ENCODE data around the gene FBXL17. TPM values are rescaled to one million over a fixed set of nuclear protein-coding genes. Genes with fewer than 3 reads are reported as not detected.

Gene FBXL17
- total RNA-seq, 2 experiments from 2014 or later: 9.6 to 9.8 TPM

- Mint-ChIP-seq H3K4me1 (peaks cover 32% of the 10 kb centered on the region), H3K4me3 (no peak overlapping the region), H3K36me3 (ENCODE audit: low read depth) (peaks cover 2% of the 10 kb centered on the region), H3K27ac (no peak overlapping the region), H3K27me3 (no peaks in the 10 kb centered on the region), H3K9me3 (no peaks in the 10 kb centered on the region)
- ChIA-PET CTCF (no interaction called here), POLR2A (no interaction called here)
- no peak for DNase-seq
Observed at GRCh38 chr5:107884871-107885270, 497.0 kb downstream of the FBXL17 start.

- Mint-ChIP-seq H3K4me3 (no peak overlapping the region), H3K36me3 (ENCODE audit: low read depth) (no peaks in the 10 kb centered on the region), H3K9me3 (peaks cover 4% of the 10 kb centered on the region), H3K4me1 (peaks cover 4% of the 10 kb centered on the region), H3K27ac (no peak overlapping the region), H3K27me3 (no peaks in the 10 kb centered on the region)
- ChIA-PET POLR2A (no interaction called here), CTCF (no interaction called here)
- DNase-seq: no peak
Observed at GRCh38 chr5:107878661-107879060, 503.2 kb downstream of the FBXL17 start.

GRCh38 chr5:107876906-107877305, 505.0 kb downstream of the FBXL17 start:
- peaks cover 4% of the 10 kb centered on the region for H3K4me1 Mint-ChIP-seq
- H3K27ac Mint-ChIP-seq: no peak overlapping the region
- no peaks in the 10 kb centered on the region for H3K27me3 Mint-ChIP-seq

GRCh38 chr5:107876261-107876660, 505.6 kb downstream of the FBXL17 start:
- no peak for DNase-seq
- H3K4me3 Mint-ChIP-seq: no peak overlapping the region
- CTCF ChIA-PET: no interaction called here
- POLR2A ChIA-PET: no interaction called here
- peaks cover 4% of the 10 kb centered on the region for H3K4me1 Mint-ChIP-seq
- no peak overlapping the region for H3K27ac Mint-ChIP-seq
- no peaks in the 10 kb centered on the region for H3K36me3 Mint-ChIP-seq (ENCODE audit: low read depth)
- peaks cover 4% of the 10 kb centered on the region for H3K9me3 Mint-ChIP-seq
- no peaks in the 10 kb centered on the region for H3K27me3 Mint-ChIP-seq

More at GRCh38 chr5:107876906-107877305, 505.0 kb downstream of the FBXL17 start:
- Mint-ChIP-seq H3K4me3 (no peak overlapping the region), H3K36me3 (ENCODE audit: low read depth) (no peaks in the 10 kb centered on the region), H3K9me3 (peaks cover 4% of the 10 kb centered on the region)
- ChIA-PET POLR2A (no interaction called here), CTCF (no interaction called here)
- DNase-seq: no peak

GRCh38 chr5:107875833-107876232, 506.1 kb downstream of the FBXL17 start:
- ChIA-PET POLR2A (no interaction called here), CTCF (interaction anchor here (0.6 kb wide), 1 partner anchor 123 kb away, joined by 3 read pairs; no protein-coding TSS in a partner anchor)
- Mint-ChIP-seq H3K4me3 (no peak overlapping the region), H3K36me3 (ENCODE audit: low read depth) (no peaks in the 10 kb centered on the region), H3K4me1 (peaks cover 4% of the 10 kb centered on the region), H3K27ac (no peak overlapping the region), H3K27me3 (no peaks in the 10 kb centered on the region), H3K9me3 (peaks cover 4% of the 10 kb centered on the region)
- no peak for DNase-seq

- Mint-ChIP-seq H3K27me3 (no peaks in the 10 kb centered on the region), H3K4me3 (no peak overlapping the region), H3K9me3 (peaks cover 4% of the 10 kb centered on the region), H3K36me3 (ENCODE audit: low read depth) (no peaks in the 10 kb centered on the region), H3K4me1 (peaks cover 4% of the 10 kb centered on the region), H3K27ac (no peak overlapping the region)
- ChIA-PET POLR2A (no interaction called here), CTCF (no interaction called here)
- DNase-seq: no peak
Observed at GRCh38 chr5:107874795-107875194, 507.1 kb downstream of the FBXL17 start.

GRCh38 chr5:107873877-107874276, 508.0 kb downstream of the FBXL17 start:
- Mint-ChIP-seq H3K9me3 (no peaks in the 10 kb centered on the region), H3K4me3 (no peak overlapping the region), H3K27me3 (no peaks in the 10 kb centered on the region), H3K27ac (no peak overlapping the region), H3K36me3 (ENCODE audit: low read depth) (no peaks in the 10 kb centered on the region), H3K4me1 (peaks cover 4% of the 10 kb centered on the region)
- ChIA-PET POLR2A (interaction anchor here (0.7 kb wide), 1 partner anchor 444 kb away, joined by 12 read pairs; no protein-coding TSS in a partner anchor), CTCF (interaction anchor here (0.6 kb wide), 1 partner anchor 307 kb away, joined by 3 read pairs; no protein-coding TSS in a partner anchor)
- no peak for DNase-seq

GRCh38 chr5:107871023-107871422, 510.9 kb downstream of the FBXL17 start:
- Mint-ChIP-seq H3K4me1 (peaks cover 4% of the 10 kb centered on the region), H3K27ac (no peak overlapping the region), H3K4me3 (no peak overlapping the region), H3K36me3 (ENCODE audit: low read depth) (no peaks in the 10 kb centered on the region), H3K9me3 (no peaks in the 10 kb centered on the region), H3K27me3 (no peaks in the 10 kb centered on the region)
- no peak for DNase-seq
- ChIA-PET CTCF (no interaction called here), POLR2A (no interaction called here)

GRCh38 chr5:107869438-107870115, 512.3 kb downstream of the FBXL17 start:
- no peak overlapping the region for H3K4me3 Mint-ChIP-seq
- no peaks in the 10 kb centered on the region for H3K27me3 Mint-ChIP-seq
- ChIA-PET CTCF (no interaction called here), POLR2A (no interaction called here)
- H3K4me1 Mint-ChIP-seq: peaks cover 3% of the 10 kb centered on the region
- no peaks in the 10 kb centered on the region for H3K9me3 Mint-ChIP-seq
- no peak for DNase-seq
- H3K36me3 Mint-ChIP-seq (ENCODE audit: low read depth): no peaks in the 10 kb centered on the region
- H3K27ac Mint-ChIP-seq: no peak overlapping the region

GRCh38 chr5:107868650-107869409, 513.1 kb downstream of the FBXL17 start:
- no peak for DNase-seq
- Mint-ChIP-seq H3K36me3 (ENCODE audit: low read depth) (no peaks in the 10 kb centered on the region), H3K27me3 (no peaks in the 10 kb centered on the region), H3K4me3 (no peak overlapping the region), H3K4me1 (no peaks in the 10 kb centered on the region), H3K27ac (no peak overlapping the region), H3K9me3 (no peaks in the 10 kb centered on the region)
- ChIA-PET CTCF (interaction anchor here (0.6 kb wide), 1 partner anchor 373 kb away, joined by 3 read pairs; no protein-coding TSS in a partner anchor), POLR2A (no interaction called here)

GRCh38 chr5:107867266-107867665, 514.6 kb downstream of the FBXL17 start:
- Mint-ChIP-seq H3K4me3 (no peak overlapping the region), H3K27me3 (no peaks in the 10 kb centered on the region), H3K36me3 (ENCODE audit: low read depth) (no peaks in the 10 kb centered on the region), H3K27ac (no peak overlapping the region), H3K9me3 (no peaks in the 10 kb centered on the region), H3K4me1 (no peaks in the 10 kb centered on the region)
- ChIA-PET POLR2A (no interaction called here), CTCF (no interaction called here)
- no peak for DNase-seq

GRCh38 chr5:107864793-107865192, 517.1 kb downstream of the FBXL17 start:
- H3K4me1 Mint-ChIP-seq: peaks cover 3% of the 10 kb centered on the region

GRCh38 chr5:107863125-107863524, 518.8 kb downstream of the FBXL17 start:
- POLR2A ChIA-PET: no interaction called here
- H3K4me1 Mint-ChIP-seq: peaks cover 3% of the 10 kb centered on the region
- H3K9me3 Mint-ChIP-seq: no peaks in the 10 kb centered on the region
- no peaks in the 10 kb centered on the region for H3K36me3 Mint-ChIP-seq (ENCODE audit: low read depth)
- CTCF ChIA-PET: no interaction called here
- no peaks in the 10 kb centered on the region for H3K27me3 Mint-ChIP-seq
- DNase-seq: no peak
- no peak overlapping the region for H3K27ac Mint-ChIP-seq
- H3K4me3 Mint-ChIP-seq: no peak overlapping the region

More at GRCh38 chr5:107864793-107865192, 517.1 kb downstream of the FBXL17 start:
- POLR2A ChIA-PET: no interaction called here
- no peak for DNase-seq
- Mint-ChIP-seq H3K9me3 (no peaks in the 10 kb centered on the region), H3K36me3 (ENCODE audit: low read depth) (no peaks in the 10 kb centered on the region), H3K27ac (no peak overlapping the region), H3K4me3 (no peak overlapping the region), H3K27me3 (no peaks in the 10 kb centered on the region)
- CTCF ChIA-PET: no interaction called here

All from activated CD4-positive, alpha-beta T cell treated with anti-CD3 and anti-CD28 coated beads, Interleukin-2, amount 10 ng/mL, durations not matched to agents 7 days and 5 days (primary cell).